Measurements from ENCODE around the gene ATAD3B. TPM values are rescaled to one million over a fixed set of nuclear protein-coding genes. Genes with fewer than 3 reads are reported as not detected.

ATAD3B gene
- total and polyA plus RNA-seq, 10 of the 15 experiments (the other 5 are each of a cell fraction or from before 2014, with no cell fraction given) = 0.03 to 38.8 (median 23.8) TPM

GRCh38 chr1:1471389-1472052 is at the start of gene ATAD3B (continued):
- TF ChIP-seq MAX (IDR thresholded peaks at IDR 0.05; ENCODE audit: low read depth, low read length) (peak; percentile 65; the same call in 1 of the 2 replicates), MXI1 (IDR thresholded peaks at IDR 0.05; ENCODE audit: low read depth, low read length) (peak; percentile 94), BCLAF1 (IDR thresholded peaks at IDR 0.05) (no peak), FOXK2 (IDR thresholded peaks at IDR 0.05) (peak; percentile 35; the same call in 1 of the 2 replicates), MEF2B (IDR thresholded peaks at IDR 0.05; ENCODE audit: partially characterized antibody, poor library complexity, severe bottlenecking) (no peak), NFXL1 (IDR thresholded peaks at IDR 0.05; ENCODE audit: borderline replicate concordance) (no peak), PML (IDR thresholded peaks at IDR 0.05; ENCODE audit: low read length) (no peak), RB1 (IDR thresholded peaks at IDR 0.05; ENCODE audit: borderline replicate concordance) (peak; percentile 91), SUZ12 (IDR thresholded peaks at IDR 0.05; ENCODE audit: unreplicated experiment) (no peak), RELB (IDR thresholded peaks at IDR 0.05; ENCODE audit: low read depth) (peak; percentile 84), RUNX3 (IDR thresholded peaks at IDR 0.05; ENCODE audit: low read length) (0 out of 2 replicates have a peak, but pooled peaks have one; percentile 8)
- TF ChIP-seq, protein P1, sequence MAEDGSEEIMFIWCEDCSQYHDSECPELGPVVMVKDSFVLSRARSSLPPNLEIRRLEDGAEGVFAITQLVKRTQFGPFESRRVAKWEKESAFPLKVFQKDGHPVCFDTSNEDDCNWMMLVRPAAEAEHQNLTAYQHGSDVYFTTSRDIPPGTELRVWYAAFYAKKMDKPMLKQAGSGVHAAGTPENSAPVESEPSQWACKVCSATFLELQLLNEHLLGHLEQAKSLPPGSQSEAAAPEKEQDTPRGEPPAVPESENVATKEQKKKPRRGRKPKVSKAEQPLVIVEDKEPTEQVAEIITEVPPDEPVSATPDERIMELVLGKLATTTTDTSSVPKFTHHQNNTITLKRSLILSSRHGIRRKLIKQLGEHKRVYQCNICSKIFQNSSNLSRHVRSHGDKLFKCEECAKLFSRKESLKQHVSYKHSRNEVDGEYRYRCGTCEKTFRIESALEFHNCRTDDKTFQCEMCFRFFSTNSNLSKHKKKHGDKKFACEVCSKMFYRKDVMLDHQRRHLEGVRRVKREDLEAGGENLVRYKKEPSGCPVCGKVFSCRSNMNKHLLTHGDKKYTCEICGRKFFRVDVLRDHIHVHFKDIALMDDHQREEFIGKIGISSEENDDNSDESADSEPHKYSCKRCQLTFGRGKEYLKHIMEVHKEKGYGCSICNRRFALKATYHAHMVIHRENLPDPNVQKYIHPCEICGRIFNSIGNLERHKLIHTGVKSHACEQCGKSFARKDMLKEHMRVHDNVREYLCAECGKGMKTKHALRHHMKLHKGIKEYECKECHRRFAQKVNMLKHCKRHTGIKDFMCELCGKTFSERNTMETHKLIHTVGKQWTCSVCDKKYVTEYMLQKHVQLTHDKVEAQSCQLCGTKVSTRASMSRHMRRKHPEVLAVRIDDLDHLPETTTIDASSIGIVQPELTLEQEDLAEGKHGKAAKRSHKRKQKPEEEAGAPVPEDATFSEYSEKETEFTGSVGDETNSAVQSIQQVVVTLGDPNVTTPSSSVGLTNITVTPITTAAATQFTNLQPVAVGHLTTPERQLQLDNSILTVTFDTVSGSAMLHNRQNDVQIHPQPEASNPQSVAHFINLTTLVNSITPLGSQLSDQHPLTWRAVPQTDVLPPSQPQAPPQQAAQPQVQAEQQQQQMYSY (CRISPR knock-in tag; IDR thresholded peaks at IDR 0.05) = no peak
- TF ChIP-seq, protein P2, sequence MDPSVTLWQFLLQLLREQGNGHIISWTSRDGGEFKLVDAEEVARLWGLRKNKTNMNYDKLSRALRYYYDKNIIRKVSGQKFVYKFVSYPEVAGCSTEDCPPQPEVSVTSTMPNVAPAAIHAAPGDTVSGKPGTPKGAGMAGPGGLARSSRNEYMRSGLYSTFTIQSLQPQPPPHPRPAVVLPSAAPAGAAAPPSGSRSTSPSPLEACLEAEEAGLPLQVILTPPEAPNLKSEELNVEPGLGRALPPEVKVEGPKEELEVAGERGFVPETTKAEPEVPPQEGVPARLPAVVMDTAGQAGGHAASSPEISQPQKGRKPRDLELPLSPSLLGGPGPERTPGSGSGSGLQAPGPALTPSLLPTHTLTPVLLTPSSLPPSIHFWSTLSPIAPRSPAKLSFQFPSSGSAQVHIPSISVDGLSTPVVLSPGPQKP (IDR thresholded peaks at IDR 0.05; ENCODE audit: low read depth, low read length) = peak; percentile 56; the same call in 1 of the 2 replicates
